GM12891 (cell line): Measurements from ENCODE around the gene COX8C.
"Not testable (repeated sequence)": the region's sequence is repeated elsewhere in the genome, so short reads cannot be mapped to it uniquely, and the experiment has no call there.

Experiments used
- DNase-seq: peaks from one replicate; pipeline ENCODE4 v3.0.0; 2011; ENCODE audit warnings: low spot score; ENCODE audit not compliant: insufficient read length
- FAIRE-seq: peaks from 2 replicates; lab custom pipeline; 2011; peaks lifted over from hg19 to GRCh38; lab: Jason Lieb, UNC
- PAX5 ChIP-seq: IDR thresholded peaks from 2 replicates; pipeline ENCODE4 v1.6.1; 2011; ENCODE audit warnings: low read length, moderate library complexity, mild to moderate bottlenecking; ENCODE audit not compliant: insufficient read depth, severe bottlenecking
- POLR2A ChIP-seq: IDR thresholded peaks from 2 replicates; pipeline ENCODE4 v1.6.1; 2011; ENCODE audit warnings: low read depth, low read length, control low read depth
- POLR2AphosphoS5 ChIP-seq: IDR thresholded peaks from 2 replicates; pipeline ENCODE4 v1.6.1; 2011; ENCODE audit warnings: low read depth, low read length, control low read depth
- POU2F2 ChIP-seq: IDR thresholded peaks from 2 replicates; pipeline ENCODE4 v1.6.1; 2011; ENCODE audit warnings: low read depth, mild to moderate bottlenecking, control low read depth, low read length, moderate library complexity
- SPI1 ChIP-seq: IDR thresholded peaks from 2 replicates; pipeline ENCODE4 v1.6.1; 2011; ENCODE audit warnings: low read depth, low read length, control low read depth
- TAF1 ChIP-seq: IDR thresholded peaks from 2 replicates; pipeline ENCODE4 v1.6.1; 2011; ENCODE audit warnings: low read depth, low read length, control low read depth

The COX8C gene

DNA sequence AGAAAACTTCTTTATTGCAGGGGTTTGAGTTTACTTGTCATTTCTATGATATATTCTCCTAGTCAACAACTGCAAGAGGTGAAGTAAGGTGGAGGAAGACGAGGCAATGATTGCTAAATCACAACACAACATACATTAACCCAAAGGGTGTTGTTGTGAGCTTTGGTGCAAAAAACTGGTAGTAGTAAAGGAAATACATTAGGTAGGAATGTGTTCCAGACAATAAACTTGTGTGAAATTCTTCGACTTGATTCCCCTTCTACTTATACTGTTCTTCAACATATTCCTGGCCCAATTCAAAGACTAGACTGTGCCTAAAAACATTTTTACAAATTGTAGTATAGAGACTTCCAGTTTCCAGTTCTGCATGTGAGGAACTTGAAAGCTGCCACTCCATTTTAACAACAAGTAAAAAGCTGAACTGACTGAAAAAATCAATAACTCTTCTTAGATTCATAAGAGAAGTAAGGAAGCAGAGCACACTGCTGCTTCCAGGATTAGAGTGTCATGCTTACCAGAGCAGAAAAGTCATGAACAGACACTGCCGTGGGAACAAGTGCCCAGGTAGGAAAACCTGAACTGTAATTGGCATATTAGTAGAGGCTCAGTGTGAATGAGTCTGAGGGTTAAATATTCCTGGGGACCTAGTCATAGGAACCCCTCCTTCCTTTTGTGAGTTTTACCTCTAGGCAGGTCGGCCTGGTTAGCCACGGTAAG is 22.2 kb downstream of the COX8C start:
- DNase-seq (no peak), FAIRE-seq (peak; percentile 87)
- TF ChIP-seq POU2F2, result no peak
- TF ChIP-seq PAX5, result no peak
- TF ChIP-seq POLR2AphosphoS5, result no peak
- TF ChIP-seq TAF1, result no peak
- no peak for TF ChIP-seq SPI1
- no peak for TF ChIP-seq POLR2A

DNA sequence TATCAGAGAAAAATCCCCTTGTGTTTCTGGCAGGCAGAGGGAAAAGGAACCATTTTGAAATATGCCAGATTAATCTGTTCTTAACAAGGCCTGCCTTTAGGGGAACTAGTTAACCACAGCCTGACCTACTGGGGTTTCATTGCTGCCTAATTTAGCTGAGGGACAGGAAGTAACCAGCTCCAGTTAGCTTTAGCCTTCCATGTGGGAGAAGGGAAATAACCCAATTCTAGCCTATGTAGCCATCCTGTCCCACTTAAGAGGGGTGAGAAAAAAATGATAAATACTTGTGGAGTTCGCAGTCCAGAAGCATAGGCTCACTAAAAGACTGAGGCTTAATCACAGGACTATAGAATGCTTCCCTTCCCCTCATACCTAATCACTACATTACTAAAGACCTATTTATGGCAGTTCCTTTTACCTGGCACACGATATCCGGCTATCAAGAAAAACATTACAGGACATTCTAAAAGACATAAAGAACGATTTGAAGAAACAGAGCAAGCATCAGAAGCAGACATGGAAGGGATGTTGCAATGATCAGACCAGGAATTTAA is 22.8 kb downstream of the COX8C start:
- FAIRE-seq (peak; percentile 94), DNase-seq (no peak)
- TF ChIP-seq SPI1, result peak; percentile 34; the same call in 1 of the 2 replicates
- no peak for TF ChIP-seq PAX5

DNA sequence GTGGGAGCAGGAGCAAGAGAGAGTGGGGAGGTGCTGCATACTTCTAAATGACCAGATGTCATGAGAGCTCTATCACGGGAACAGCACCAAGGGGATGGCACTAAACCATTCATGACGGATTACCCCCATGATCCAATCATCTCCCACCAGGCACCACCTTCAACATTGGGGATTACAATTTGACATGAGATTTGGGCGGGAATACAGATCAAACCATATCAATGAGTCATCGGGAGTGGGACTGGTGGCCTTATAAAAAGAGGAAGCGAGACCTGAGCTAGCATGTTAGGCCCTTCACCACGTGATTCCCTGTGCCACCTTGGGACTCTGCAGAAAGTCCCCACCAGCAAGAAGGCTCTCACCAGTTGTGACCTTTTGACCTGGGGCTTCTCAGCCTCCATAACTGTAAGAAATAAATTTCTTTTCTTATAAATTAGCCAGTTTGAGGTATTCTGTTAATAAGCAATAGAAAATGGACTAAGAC is 28.7 kb downstream of the COX8C start:
- TF ChIP-seq POLR2AphosphoS5 (no peak), POU2F2 (0 out of 2 replicates have a peak, but pooled peaks have one; percentile 35), POLR2A (no peak), TAF1 (no peak), PAX5 (no peak), SPI1 (peak; percentile 98)
- FAIRE-seq, result peak; percentile 95

DNA sequence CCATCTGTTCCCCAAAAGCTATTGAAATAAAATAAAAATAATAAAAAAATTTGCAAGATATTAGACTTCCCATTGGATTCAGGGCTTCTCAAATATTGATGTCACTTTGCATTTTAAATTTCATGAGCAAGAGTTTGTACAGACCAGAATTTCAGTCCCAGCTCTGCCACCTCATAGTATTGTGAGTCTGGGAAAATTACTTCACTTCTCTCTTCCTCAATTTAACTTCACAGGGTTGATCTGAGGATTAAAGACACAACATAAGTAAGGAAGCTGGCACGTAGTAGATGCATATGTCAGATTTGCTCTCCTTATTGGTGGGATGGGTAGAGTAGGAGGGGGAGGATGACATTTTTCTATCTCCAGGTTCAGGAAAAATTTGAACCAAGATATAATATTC is 32.8 kb downstream of the COX8C start:
- FAIRE-seq (no peak), DNase-seq (no peak)
- TF ChIP-seq TAF1 (no peak), POLR2AphosphoS5 (no peak), POU2F2 (no peak), SPI1 (peak; percentile 44), PAX5 (no peak), POLR2A (no peak)

More for the DNA sequence above, 28.7 kb downstream of the COX8C start:
- DNase-seq, result peak; percentile 19

DNA sequence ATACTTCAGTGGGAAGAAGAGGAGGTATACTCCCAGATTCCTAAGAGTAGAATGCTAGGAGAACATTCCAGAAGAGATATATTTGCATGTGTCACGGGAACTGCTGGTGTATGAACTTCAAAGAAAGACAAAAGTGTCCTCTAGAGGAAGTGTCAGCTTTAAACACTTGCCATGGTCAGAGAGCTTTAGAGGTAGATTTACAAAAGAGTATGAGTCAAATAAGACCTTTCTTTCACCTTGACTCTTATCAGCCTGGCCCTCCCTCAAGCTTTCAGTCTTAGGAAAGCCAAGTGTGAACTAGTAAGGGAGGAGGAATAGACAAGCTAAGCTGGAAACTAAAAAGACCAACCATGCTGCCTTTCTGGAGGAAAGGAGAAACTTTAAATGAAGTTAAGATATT is 34.7 kb downstream of the COX8C start:
- no peak for TF ChIP-seq POLR2A
- no peak for TF ChIP-seq TAF1
- peak; percentile 24; the same call in 1 of the 2 replicates for TF ChIP-seq SPI1
- no peak for TF ChIP-seq POU2F2
- TF ChIP-seq PAX5, result no peak
- no peak for TF ChIP-seq POLR2AphosphoS5
- no peak for FAIRE-seq
- DNase-seq, result no peak

DNA sequence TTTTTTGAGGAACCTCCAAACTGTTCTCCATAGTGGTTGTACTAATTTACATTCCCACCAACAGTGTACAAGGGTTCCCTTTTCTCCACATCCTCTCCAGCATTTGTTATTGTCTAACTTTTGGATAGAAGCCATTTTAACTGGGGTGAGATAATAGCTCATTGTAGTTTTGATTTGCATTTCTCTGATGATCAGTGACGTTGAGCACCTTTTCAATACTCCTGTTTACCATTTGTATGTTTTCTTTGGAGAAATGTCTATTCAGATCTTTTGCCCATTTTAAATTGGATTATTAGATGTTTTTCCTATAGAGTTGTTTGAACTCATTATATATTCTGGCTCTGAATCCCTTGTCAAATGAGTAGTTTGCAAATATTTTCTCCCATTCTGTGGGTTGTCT is 37.3 kb downstream of the COX8C start:
- DNase-seq, FAIRE-seq: not testable (repeated sequence)

DNA sequence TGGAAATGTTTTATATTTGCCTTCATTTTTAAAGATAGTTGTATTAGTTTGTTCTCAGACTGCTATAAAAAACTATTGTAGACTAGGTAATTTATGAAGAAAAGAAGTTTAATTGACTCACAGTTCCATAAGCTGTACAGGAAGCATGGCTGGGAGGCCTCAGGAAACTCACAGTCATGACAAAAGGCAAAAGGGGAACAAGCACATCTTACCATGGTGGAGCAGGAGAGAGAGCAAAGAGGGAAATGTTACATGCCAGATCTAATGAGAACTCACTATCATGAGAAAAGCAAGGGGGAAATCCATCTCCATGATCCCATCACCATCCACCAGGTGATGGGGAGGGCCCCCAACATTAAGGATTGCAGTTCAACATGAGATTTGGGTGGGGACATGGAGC is 48.2 kb downstream of the COX8C start:
- no peak for TF ChIP-seq POLR2A
- no peak for TF ChIP-seq POLR2AphosphoS5
- TF ChIP-seq POU2F2, result no peak
- TF ChIP-seq PAX5, result no peak
- 0 out of 2 replicates have a peak, but pooled peaks have one; percentile 7 for TF ChIP-seq SPI1
- no peak for TF ChIP-seq TAF1
- FAIRE-seq (no peak), DNase-seq (no peak)

DNA sequence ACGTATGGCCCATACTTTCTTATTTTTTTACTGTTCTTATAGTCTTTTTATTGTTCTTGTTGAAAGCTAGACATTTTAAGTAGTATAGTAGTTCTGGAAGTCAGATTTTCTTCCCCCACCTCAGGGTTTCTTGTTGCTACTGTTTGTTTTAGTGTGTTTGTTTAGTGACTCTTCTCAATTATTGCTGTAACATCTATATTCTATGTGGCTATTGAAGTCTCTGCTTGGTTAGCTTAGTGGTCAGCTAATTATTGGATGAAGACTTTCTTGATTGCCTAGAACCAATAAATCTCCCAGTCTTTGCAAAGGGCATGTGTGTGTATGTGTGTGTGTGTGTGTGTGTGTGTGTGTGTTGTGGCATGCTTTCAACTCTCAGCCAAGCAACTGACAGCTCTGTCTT is 49.5 kb downstream of the COX8C start:
- TF ChIP-seq SPI1 (no peak), TAF1 (no peak), POU2F2 (no peak), POLR2AphosphoS5 (no peak), PAX5 (no peak), POLR2A (no peak)
- FAIRE-seq, result peak; percentile 23
- no peak for DNase-seq
